Gastroesophageal sphincter (tissue), 4 donors: Measurements from ENCODE around the gene MORC4. TPM values are rescaled to one million over a fixed set of nuclear protein-coding genes. Genes with fewer than 3 reads are reported as not detected.
A peak's percentile ranks its signal among the peaks of the same experiment; 100 is the strongest.

Source experiments
- ATAC-seq: fragments of 150-250 bp; one replicate; pipeline ENCODE4 v1.9.1; 2016; ENCODE audit warnings: mild to moderate bottlenecking, moderate library complexity
- H3K27ac ChIP-seq, 4 donors: fragments of 200-600 bp; sonication (generic) in 3 of 4; 1 replicate in 3 of 4; 2 replicates in 1 of 4; pipeline ENCODE4 v1.5.1; 2016 to 2019
- H3K27me3 ChIP-seq: fragments of 200-600 bp; sonication (generic); one replicate; pipeline ENCODE4 v1.5.1; 2019
- H3K36me3 ChIP-seq, 2 donors: fragments of 200-600 bp; sonication (generic); one replicate each; pipeline ENCODE4 v1.5.1; 2019; ENCODE audit warnings: control low read depth in 1 of 2
- H3K4me1 ChIP-seq, 3 donors: fragments of 200-600 bp; sonication (generic); 1 replicate in 2 of 3; 2 replicates in 1 of 3; pipeline ENCODE4 v1.5.1; 2016 to 2019; ENCODE audit warnings: control low read depth in 2 of 3
- H3K4me3 ChIP-seq, 2 donors: fragments of 200-600 bp; sonication (generic); one replicate each; pipeline ENCODE4 v1.5.1; 2019; ENCODE audit warnings: mild to moderate bottlenecking in 1 of 2, moderate library complexity in 1 of 2
- H3K9me3 ChIP-seq, 3 donors: fragments of 200-600 bp; sonication (generic); one replicate each; pipeline ENCODE4 v1.5.1; 2017 to 2019; ENCODE audit warnings: control low read depth in 2 of 3
- CTCF ChIP-seq, 4 experiments: fragments of 200-600 bp in 2 of 4; fragments of 450-650 bp in 2 of 4; sonication (generic) in 1 of 4; IDR thresholded peaks; one replicate each; pipeline ENCODE4 v1.5.1; 2017 to 2019; ENCODE audit warnings: antibody characterized with exemption in 4 of 4, mild to moderate bottlenecking in 2 of 4, moderate library complexity in 2 of 4
- EP300 ChIP-seq: sonication (generic); formaldehyde crosslinking; IDR thresholded peaks from one replicate; pipeline ENCODE4 v1.6.1; 2017; ENCODE audit warnings: antibody characterized with exemption, mild to moderate bottlenecking
- POLR2A ChIP-seq, 2 donors: fragments of 450-650 bp; IDR thresholded peaks; one replicate each; pipeline ENCODE4 v1.6.1; 2017; ENCODE audit warnings: antibody characterized with exemption in 2 of 2, mild to moderate bottlenecking in 2 of 2, moderate library complexity in 1 of 2
- POLR2AphosphoS5 ChIP-seq: sonication (generic); formaldehyde crosslinking; IDR thresholded peaks from one replicate; pipeline ENCODE4 v1.6.1; 2017; ENCODE audit warnings: antibody characterized with exemption
- WGBS, 2 donors: methylation state at CpG; one replicate each; pipeline ENCODE4 v1.1.5; 2018; ENCODE audit warnings: low coverage in 1 of 2; 5-methylcytosine and 5-hydroxymethylcytosine counted together
- total RNA-seq, 4 donors: library from RNA; depleted of rRNA; stranded (reverse); fragments of >200 nt; gene quantifications; one replicate each; pipeline ENCODE4 v1.1.0, GENCODE V29; 2016

Gene MORC4
- total RNA-seq, 4 donors from 2014 or later = 10.7 to 19.5 (median 15.4) TPM

DNA sequence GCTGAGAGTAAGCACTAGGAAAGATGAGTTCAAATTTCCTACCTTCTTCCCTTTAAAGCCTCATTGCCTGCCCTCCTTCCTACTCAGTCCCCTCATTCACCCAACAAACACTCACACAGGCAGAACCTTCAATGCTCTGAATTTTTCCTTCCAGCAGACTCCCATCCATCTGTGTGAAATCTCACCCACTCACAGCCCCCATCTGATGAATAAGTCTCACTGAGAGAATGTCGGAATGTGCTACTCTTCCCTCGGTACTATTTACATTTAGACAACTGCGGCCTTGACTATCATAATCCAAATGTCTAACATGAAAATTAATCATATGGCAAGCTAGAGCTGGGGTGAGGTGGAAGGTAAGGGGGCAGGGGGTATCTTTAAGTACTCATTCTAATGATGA lies 60.4 kb downstream of the MORC4 start:
- H3K9me3 ChIP-seq = no peaks in the 10 kb centered on the region
- WGBS, 2 donors = 39 to 40% methylated on average over 1 to 2 of the region's 3 CpGs
- no peak overlapping the region for H3K27ac ChIP-seq
- H3K4me3 ChIP-seq = no peak overlapping the region
- H3K27me3 ChIP-seq = no peaks in the 10 kb centered on the region
- H3K36me3 ChIP-seq = peaks cover 0 to 39% of the 10 kb centered on the region in 2 donors
- no peak for ATAC-seq
- TF ChIP-seq EP300 = no peak
- TF ChIP-seq CTCF (IDR thresholded peaks at IDR 0.05) = no peak
- no peak for TF ChIP-seq POLR2AphosphoS5
- no peak for TF ChIP-seq POLR2A (IDR thresholded peaks at IDR 0.05)
- no peaks in the 10 kb centered on the region for H3K4me1 ChIP-seq

DNA sequence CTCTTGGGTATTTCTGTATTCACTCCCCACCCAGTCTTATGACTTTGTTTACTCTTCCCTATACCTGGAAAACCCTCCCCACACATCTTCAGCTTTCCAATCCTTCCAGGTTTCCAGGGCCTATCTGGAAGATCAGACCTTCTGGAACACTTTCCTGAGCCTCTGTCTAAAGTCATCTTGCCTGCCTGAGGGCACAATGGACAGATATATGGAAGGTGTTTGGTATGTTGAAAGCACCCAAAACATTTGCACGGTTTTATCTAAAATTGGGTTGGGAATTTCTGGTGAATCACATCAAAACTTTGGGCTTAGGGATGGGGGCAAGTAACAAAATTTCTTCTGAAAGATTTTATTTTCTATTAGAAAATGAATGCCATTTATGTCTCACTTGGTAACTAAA lies 63.8 kb downstream of the MORC4 start:
- Histone ChIP-seq H3K9me3 (no peaks in the 10 kb centered on the region), H3K4me3 (no peak overlapping the region), H3K36me3 (peaks cover 0 to 20% of the 10 kb centered on the region in 2 donors), H3K27me3 (no peaks in the 10 kb centered on the region), H3K27ac (no peak overlapping the region), H3K4me1 (no peaks in the 10 kb centered on the region)
- TF ChIP-seq CTCF (IDR thresholded peaks at IDR 0.05) (no peak), POLR2AphosphoS5 (no peak), EP300 (no peak), POLR2A (IDR thresholded peaks at IDR 0.05) (no peak)
- ATAC-seq = no peak
- 83% methylated on average over 1 of the region's 1 CpG; no CpG with 5 or more reads in 1 of the 2 donors for WGBS, 2 donors

- no peak for ATAC-seq
- TF ChIP-seq CTCF (IDR thresholded peaks at IDR 0.05) (no peak), POLR2A (IDR thresholded peaks at IDR 0.05) (no peak), EP300 (no peak), POLR2AphosphoS5 (no peak)
- no peaks in the 10 kb centered on the region for H3K9me3 ChIP-seq
- no peak overlapping the region for H3K27ac ChIP-seq
- H3K4me1 ChIP-seq = no peaks in the 10 kb centered on the region
- no peaks in the 10 kb centered on the region for H3K27me3 ChIP-seq
- H3K36me3 ChIP-seq = peaks cover 0 to 14% of the 10 kb centered on the region in 2 donors
- WGBS, 2 donors = 32% methylated on average over 4 of the region's 4 CpGs; no CpG with 5 or more reads in 1 of the 2 donors
- no peak overlapping the region for H3K4me3 ChIP-seq
Measured at GRCh38 chrX:106935175-106935574, 64.8 kb downstream of the MORC4 start.

- no peak for TF ChIP-seq EP300
- no peak for TF ChIP-seq POLR2AphosphoS5
- TF ChIP-seq CTCF (IDR thresholded peaks at IDR 0.05) = no peak
- no peak for TF ChIP-seq POLR2A (IDR thresholded peaks at IDR 0.05)
- Histone ChIP-seq H3K27ac (no peak overlapping the region), H3K36me3 (peaks cover 0 to 8% of the 10 kb centered on the region in 2 donors), H3K4me1 (no peaks in the 10 kb centered on the region), H3K27me3 (no peaks in the 10 kb centered on the region), H3K9me3 (no peaks in the 10 kb centered on the region), H3K4me3 (no peak overlapping the region)
- no peak for ATAC-seq
- WGBS, 2 donors = no CpG with 5 or more reads among the region's 3 CpGs
Measured at GRCh38 chrX:106933538-106933961, 66.5 kb downstream of the MORC4 start.

GRCh38 chrX:106932960-106933537 lies 67.0 kb downstream of the MORC4 start:
- ATAC-seq = peak; percentile 37
- 71 to 84% methylated on average over 4 of the region's 6 CpGs for WGBS, 2 donors
- Histone ChIP-seq H3K27ac (no peak overlapping the region), H3K4me3 (no peak overlapping the region), H3K36me3 (peaks cover 0 to 8% of the 10 kb centered on the region in 2 donors), H3K4me1 (no peaks in the 10 kb centered on the region), H3K9me3 (no peaks in the 10 kb centered on the region), H3K27me3 (no peaks in the 10 kb centered on the region)
- no peak for TF ChIP-seq POLR2A (IDR thresholded peaks at IDR 0.05)
